Hepatocyte (in vitro differentiated cells): ENCODE measurements around the gene SH3BP1. TPM values are rescaled to one million over a fixed set of nuclear protein-coding genes. Genes with fewer than 3 reads are reported as not detected.

Source experiments
- DNase-seq: peaks from one replicate; pipeline ENCODE4 v3.0.0-alpha.2; 2016; ENCODE audit warnings: low spot score
- H2AFZ ChIP-seq: fragments of 200-600 bp; sonication (generic); 2 replicates; pipeline ENCODE4 v1.6.0; 2016; ENCODE audit warnings: antibody characterized with exemption, mild to moderate bottlenecking
- H3K27ac ChIP-seq: fragments of 200-600 bp; sonication (generic); 2 replicates; pipeline ENCODE4 v1.5.1; 2016; ENCODE audit warnings: mild to moderate bottlenecking
- H3K27me3 ChIP-seq: fragments of 200-600 bp; sonication (generic); 2 replicates; pipeline ENCODE4 v1.6.1; 2016
- H3K36me3 ChIP-seq: fragments of 200-600 bp; sonication (generic); replicated peaks from 2 replicates; pipeline ENCODE4 v1.5.1; 2016; ENCODE audit warnings: low read depth; ENCODE audit not compliant: insufficient read depth
- H3K4me1 ChIP-seq: fragments of 200-600 bp; sonication (generic); 2 replicates; pipeline ENCODE4 v1.5.1; 2016; ENCODE audit warnings: mild to moderate bottlenecking, moderate library complexity; ENCODE audit not compliant: insufficient read depth
- H3K4me2 ChIP-seq: fragments of 200-600 bp; sonication (generic); 2 replicates; pipeline ENCODE4 v1.6.0; 2016
- H3K4me3 ChIP-seq: fragments of 200-600 bp; sonication (generic); 2 replicates; pipeline ENCODE4 v1.5.1; 2016; ENCODE audit warnings: mild to moderate bottlenecking
- H3K79me2 ChIP-seq: fragments of 200-600 bp; sonication (generic); 2 replicates; pipeline ENCODE4 v1.6.0; 2017; ENCODE audit warnings: mild to moderate bottlenecking
- H3K9me2 ChIP-seq: fragments of 200-600 bp; sonication (generic); replicated peaks from 2 replicates; pipeline ENCODE4 v1.6.0; 2017; ENCODE audit warnings: mild to moderate bottlenecking; ENCODE audit not compliant: insufficient read depth
- H3K9me3 ChIP-seq: fragments of 200-600 bp; sonication (generic); 2 replicates; pipeline ENCODE4 v1.5.1; 2016; ENCODE audit warnings: low read depth, mild to moderate bottlenecking
- H4K20me1 ChIP-seq: fragments of 200-600 bp; sonication (generic); 2 replicates; pipeline ENCODE4 v1.6.0; 2016; ENCODE audit warnings: mild to moderate bottlenecking; ENCODE audit not compliant: insufficient read depth, poor library complexity, severe bottlenecking
- EZH2 ChIP-seq: fragments of 200-600 bp; sonication (generic); IDR thresholded peaks from 2 replicates; pipeline ENCODE4 v1.6.1; 2016; ENCODE audit warnings: antibody characterized with exemption, mild to moderate bottlenecking, borderline replicate concordance
- EZH2phosphoT487 ChIP-seq: fragments of 200-600 bp; sonication (generic); IDR thresholded peaks from one replicate; pipeline ENCODE4 v1.6.1; 2018; ENCODE audit warnings: antibody characterized with exemption, mild to moderate bottlenecking, low read depth, moderate library complexity; ENCODE audit not compliant: unreplicated experiment, severe bottlenecking
- WGBS: methylation state at CpG from one replicate; pipeline ENCODE4 v1.1.6; 2016; ENCODE audit warnings: low lambda C conversion rate; ENCODE audit errors: missing lambda C conversion rate; 5-methylcytosine and 5-hydroxymethylcytosine counted together
- polyA plus RNA-seq: library from polyadenylated mRNA; unstranded; fragments of >200 nt; fragmentation: Nextera tagmentation; extraction: Ambion mirVana; gene quantifications from 2 replicates; pipeline ENCODE4 v1.2.1, GENCODE V29; 2016
- total RNA-seq: library from RNA; depleted of rRNA; stranded (reverse); fragments of >200 nt; gene quantifications from 2 replicates; pipeline ENCODE4 v1.2.3, GENCODE V29; 2014
- TF ChIP-seq, protein P1 (sequence below): fragments of 200-600 bp; sonication (generic); IDR thresholded peaks from 2 replicates; pipeline ENCODE4 v1.5.1; 2016; ENCODE audit warnings: antibody characterized with exemption, mild to moderate bottlenecking; ENCODE audit not compliant: poor library complexity

The SH3BP1 gene
- total and polyA plus RNA-seq, 2 experiments from 2014 or later, result 12.3 to 14.0 TPM

DNA sequence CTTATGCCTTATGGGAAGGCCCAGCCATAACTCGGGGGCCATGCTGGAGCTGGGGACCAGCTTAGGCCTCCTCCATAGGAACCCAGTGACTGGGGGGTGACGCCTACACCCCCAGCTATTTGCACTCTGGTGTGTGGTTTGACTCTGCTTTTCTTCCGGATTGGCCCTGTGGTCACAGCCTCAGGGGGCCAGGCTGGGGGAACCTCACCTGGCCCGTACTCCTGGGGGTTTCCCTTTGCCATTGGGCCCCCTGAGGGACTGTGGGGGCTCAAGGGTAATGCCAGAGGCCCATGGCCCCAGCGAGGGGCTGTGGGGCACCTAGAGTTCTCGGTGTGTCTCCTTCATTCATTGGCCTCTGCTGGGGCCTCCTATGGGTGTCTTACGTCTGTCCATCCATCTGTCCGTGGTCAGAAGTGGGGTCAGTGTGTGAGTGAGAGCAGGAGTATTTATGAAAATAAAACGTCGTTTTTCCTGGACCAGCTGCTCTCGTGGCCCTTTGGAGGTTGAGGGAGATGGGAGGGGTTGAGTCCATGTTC, 6.3 kb upstream of the SH3BP1 start:
- Histone ChIP-seq H3K9me2 (no peaks in the 10 kb centered on the region), H3K4me2 (peak overlapping the region; percentile 72), H3K4me1 (peaks cover 70% of the 10 kb centered on the region), H3K27me3 (no peaks in the 10 kb centered on the region), H3K27ac (peak overlapping the region; percentile 95), H2AFZ (no peak overlapping the region), H3K4me3 (no peak overlapping the region), H3K79me2 (peaks cover 12% of the 10 kb centered on the region), H3K36me3 (no peaks in the 10 kb centered on the region), H3K9me3 (no peaks in the 10 kb centered on the region), H4K20me1 (no peaks in the 10 kb centered on the region)
- TF ChIP-seq, protein P1, sequence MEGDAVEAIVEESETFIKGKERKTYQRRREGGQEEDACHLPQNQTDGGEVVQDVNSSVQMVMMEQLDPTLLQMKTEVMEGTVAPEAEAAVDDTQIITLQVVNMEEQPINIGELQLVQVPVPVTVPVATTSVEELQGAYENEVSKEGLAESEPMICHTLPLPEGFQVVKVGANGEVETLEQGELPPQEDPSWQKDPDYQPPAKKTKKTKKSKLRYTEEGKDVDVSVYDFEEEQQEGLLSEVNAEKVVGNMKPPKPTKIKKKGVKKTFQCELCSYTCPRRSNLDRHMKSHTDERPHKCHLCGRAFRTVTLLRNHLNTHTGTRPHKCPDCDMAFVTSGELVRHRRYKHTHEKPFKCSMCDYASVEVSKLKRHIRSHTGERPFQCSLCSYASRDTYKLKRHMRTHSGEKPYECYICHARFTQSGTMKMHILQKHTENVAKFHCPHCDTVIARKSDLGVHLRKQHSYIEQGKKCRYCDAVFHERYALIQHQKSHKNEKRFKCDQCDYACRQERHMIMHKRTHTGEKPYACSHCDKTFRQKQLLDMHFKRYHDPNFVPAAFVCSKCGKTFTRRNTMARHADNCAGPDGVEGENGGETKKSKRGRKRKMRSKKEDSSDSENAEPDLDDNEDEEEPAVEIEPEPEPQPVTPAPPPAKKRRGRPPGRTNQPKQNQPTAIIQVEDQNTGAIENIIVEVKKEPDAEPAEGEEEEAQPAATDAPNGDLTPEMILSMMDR, result no peak
- TF ChIP-seq EZH2 (no peak), EZH2phosphoT487 (no peak)
- WGBS, result 61% methylated on average over 11 of the region's 11 CpGs
- no peak for DNase-seq

DNA sequence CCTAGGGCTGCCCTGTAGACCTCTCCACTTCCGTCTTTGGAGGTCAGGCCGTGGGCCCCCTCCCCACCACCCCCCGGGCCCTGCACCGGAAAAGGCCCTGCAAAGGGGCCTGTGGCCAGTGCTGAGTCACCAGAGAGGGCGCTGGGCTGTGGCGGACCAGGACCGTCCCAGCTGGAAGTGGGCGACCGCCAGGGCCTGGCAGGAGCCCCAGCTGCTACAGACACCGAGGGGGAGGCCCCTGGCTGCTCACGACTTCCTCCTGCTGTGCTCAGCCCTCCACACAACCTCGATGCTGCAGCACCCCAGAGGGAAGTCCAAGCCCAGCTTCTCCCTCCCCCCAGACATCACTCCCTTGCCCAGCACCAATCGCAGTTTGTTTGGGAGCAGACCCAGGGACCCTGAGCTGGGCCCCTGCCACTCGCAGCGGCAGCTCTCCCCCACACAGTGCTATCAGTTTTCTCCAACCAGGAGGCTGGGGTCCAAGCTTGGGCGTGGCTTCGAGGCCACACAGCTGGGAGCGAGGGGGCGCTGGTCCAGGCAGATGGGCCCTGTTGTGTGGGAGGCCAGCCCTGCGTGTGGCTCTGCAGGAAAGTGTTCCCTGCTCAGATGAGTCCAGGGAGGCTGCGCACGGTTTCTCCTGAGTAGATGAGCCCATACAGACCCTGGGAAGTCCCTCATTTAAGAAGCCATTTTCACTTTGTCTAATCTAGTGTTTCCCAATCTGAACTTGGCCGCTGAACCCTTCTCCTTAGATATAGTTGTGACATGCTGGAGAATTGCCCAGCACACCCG, 5.6 kb upstream of the SH3BP1 start:
- WGBS, result 20% methylated on average over 19 of the region's 24 CpGs
- H3K4me3 ChIP-seq, result no peak overlapping the region

DNA sequence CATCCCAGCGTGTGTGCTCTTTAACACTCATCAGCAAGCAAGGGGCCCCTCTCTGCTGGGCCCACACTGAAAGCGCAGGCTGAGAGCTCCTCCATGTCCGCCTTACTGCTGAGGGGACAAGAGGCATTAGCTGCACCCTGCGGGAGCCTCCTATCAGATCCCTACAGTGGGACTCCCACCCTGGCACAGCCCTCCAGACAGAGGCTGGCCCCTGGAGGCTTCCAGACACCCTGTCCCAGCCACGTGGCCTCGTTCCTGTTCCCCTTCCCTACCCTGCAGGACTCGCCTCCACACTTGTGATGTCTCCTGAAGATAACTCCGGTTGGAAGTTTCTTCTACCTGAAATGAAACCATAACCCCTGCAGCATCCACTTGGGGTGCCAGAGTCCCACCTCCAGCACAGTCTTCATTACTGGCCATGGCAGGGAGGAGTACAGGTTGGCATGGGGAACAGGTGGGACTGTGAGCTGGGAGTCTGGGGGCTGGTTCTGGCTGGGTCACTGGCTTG, 5.0 kb upstream of the SH3BP1 start:
- no peak overlapping the region for H2AFZ ChIP-seq
- WGBS, result 34% methylated on average over 8 of the region's 8 CpGs
- H3K27me3 ChIP-seq, result no peaks in the 10 kb centered on the region
- H3K27ac ChIP-seq, result peak overlapping the region; percentile 95
- peaks cover 82% of the 10 kb centered on the region for H3K4me1 ChIP-seq
- no peaks in the 10 kb centered on the region for H3K36me3 ChIP-seq
- H3K4me3 ChIP-seq, result no peak overlapping the region
- DNase-seq, result no peak
- TF ChIP-seq EZH2, result no peak
- TF ChIP-seq, protein P1, result peak; percentile 21
- TF ChIP-seq EZH2phosphoT487, result no peak
- no peaks in the 10 kb centered on the region for H4K20me1 ChIP-seq
- H3K9me2 ChIP-seq, result no peaks in the 10 kb centered on the region
- H3K79me2 ChIP-seq, result peaks cover 12% of the 10 kb centered on the region
- peak overlapping the region; percentile 72 for H3K4me2 ChIP-seq
- no peaks in the 10 kb centered on the region for H3K9me3 ChIP-seq

More for the DNA sequence above, 5.6 kb upstream of the SH3BP1 start:
- Histone ChIP-seq H3K79me2 (peaks cover 12% of the 10 kb centered on the region), H3K4me1 (peaks cover 77% of the 10 kb centered on the region), H3K36me3 (no peaks in the 10 kb centered on the region), H2AFZ (no peak overlapping the region), H3K9me2 (no peaks in the 10 kb centered on the region), H3K27ac (peak overlapping the region; percentile 95), H3K27me3 (no peaks in the 10 kb centered on the region), H4K20me1 (no peaks in the 10 kb centered on the region), H3K9me3 (no peaks in the 10 kb centered on the region), H3K4me2 (peak overlapping the region; percentile 72)
- peak; percentile 89 for DNase-seq
- TF ChIP-seq EZH2phosphoT487, result no peak
- TF ChIP-seq, protein P1, result peak; percentile 26
- no peak for TF ChIP-seq EZH2
